ENCODE results near the gene KCNN1. TPM values are rescaled to one million over a fixed set of nuclear protein-coding genes. Genes with fewer than 3 reads are reported as not detected.
"Not testable (repeated sequence)": the region's sequence is repeated elsewhere in the genome, so short reads cannot be mapped to it uniquely, and the experiment has no call there.

KCNN1 gene
- total and polyA plus RNA-seq, 8 donors: 0.23 to 0.46 TPM; not detected in 6

GRCh38 chr19:18002347-18002850, 35.5 kb downstream of the KCNN1 start:
- peaks cover 29 to 55% (median 39%) of the 10 kb centered on the region in 4 donors for H3K4me1 ChIP-seq
- peak overlapping the region; percentile 77 to 85 (median 82) for H3K4me3 ChIP-seq
- intact Hi-C loops (cut with DNase I; ENCODE audit: low total_unique reads): no loop called here
- no peaks in the 10 kb centered on the region for H3K27me3 ChIP-seq
- H3K36me3 ChIP-seq: peaks cover 0 to 15% (median 10%) of the 10 kb centered on the region in 4 donors
- H3K27ac ChIP-seq: peak overlapping the region in 4 of 5 donors; percentile 92 to 94 (median 93)
- peak in 1 of 2 donors; percentile 26 for DNase-seq
- 73 to 87% (median 81%) methylated on average over 25 to 27 of the region's 27 CpGs for WGBS, 5 donors
- H3K9me3 ChIP-seq: no peaks in the 10 kb centered on the region
- no peak for TF ChIP-seq POLR2A (IDR thresholded peaks at IDR 0.05)
- TF ChIP-seq, protein P1, sequence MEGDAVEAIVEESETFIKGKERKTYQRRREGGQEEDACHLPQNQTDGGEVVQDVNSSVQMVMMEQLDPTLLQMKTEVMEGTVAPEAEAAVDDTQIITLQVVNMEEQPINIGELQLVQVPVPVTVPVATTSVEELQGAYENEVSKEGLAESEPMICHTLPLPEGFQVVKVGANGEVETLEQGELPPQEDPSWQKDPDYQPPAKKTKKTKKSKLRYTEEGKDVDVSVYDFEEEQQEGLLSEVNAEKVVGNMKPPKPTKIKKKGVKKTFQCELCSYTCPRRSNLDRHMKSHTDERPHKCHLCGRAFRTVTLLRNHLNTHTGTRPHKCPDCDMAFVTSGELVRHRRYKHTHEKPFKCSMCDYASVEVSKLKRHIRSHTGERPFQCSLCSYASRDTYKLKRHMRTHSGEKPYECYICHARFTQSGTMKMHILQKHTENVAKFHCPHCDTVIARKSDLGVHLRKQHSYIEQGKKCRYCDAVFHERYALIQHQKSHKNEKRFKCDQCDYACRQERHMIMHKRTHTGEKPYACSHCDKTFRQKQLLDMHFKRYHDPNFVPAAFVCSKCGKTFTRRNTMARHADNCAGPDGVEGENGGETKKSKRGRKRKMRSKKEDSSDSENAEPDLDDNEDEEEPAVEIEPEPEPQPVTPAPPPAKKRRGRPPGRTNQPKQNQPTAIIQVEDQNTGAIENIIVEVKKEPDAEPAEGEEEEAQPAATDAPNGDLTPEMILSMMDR (IDR thresholded peaks at IDR 0.05): no peak
- no peak for TF ChIP-seq POLR2AphosphoS5 (IDR thresholded peaks at IDR 0.05)
- TF ChIP-seq EP300 (IDR thresholded peaks at IDR 0.05): no peak

DNA sequence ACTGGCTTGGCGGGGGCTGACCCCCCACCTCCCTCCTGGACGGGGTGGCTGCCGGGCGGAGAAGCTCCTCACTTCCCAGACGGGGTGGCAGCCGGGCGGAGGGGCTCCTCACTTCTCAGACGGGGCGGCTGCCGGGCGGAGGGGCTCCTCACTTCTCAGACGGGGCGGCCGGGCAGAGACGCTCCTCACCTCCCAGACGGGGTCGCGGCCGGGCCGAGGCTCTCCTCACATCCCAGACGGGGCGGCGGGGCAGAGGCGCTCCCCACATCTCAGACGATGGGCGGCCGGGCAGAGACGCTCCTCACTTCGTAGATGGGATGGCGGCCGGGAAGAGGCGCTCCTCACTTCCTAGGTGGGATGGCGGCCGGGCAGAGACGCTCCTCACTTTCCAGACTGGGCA, 38.8 kb downstream of the KCNN1 start:
- not testable (repeated sequence) for H3K9me3 ChIP-seq, H3K27ac ChIP-seq, H3K27me3 ChIP-seq, DNase-seq, H3K4me3 ChIP-seq
- Histone ChIP-seq H3K36me3 (peaks cover 25 to 39% (median 32%) of the 10 kb centered on the region in 4 donors), H3K4me1 (peaks cover 38 to 68% (median 57%) of the 10 kb centered on the region in 4 donors)
- 97 to 98% (median 97%) methylated on average over 19 to 34 of the region's 35 CpGs; no CpG with 5 or more reads in 1 of the 5 donors for WGBS, 5 donors
- intact Hi-C loops (cut with DNase I; ENCODE audit: low total_unique reads): loop anchor here (2.0 kb wide), 1 partner anchor 53 kb away; no protein-coding TSS in a partner anchor

DNA sequence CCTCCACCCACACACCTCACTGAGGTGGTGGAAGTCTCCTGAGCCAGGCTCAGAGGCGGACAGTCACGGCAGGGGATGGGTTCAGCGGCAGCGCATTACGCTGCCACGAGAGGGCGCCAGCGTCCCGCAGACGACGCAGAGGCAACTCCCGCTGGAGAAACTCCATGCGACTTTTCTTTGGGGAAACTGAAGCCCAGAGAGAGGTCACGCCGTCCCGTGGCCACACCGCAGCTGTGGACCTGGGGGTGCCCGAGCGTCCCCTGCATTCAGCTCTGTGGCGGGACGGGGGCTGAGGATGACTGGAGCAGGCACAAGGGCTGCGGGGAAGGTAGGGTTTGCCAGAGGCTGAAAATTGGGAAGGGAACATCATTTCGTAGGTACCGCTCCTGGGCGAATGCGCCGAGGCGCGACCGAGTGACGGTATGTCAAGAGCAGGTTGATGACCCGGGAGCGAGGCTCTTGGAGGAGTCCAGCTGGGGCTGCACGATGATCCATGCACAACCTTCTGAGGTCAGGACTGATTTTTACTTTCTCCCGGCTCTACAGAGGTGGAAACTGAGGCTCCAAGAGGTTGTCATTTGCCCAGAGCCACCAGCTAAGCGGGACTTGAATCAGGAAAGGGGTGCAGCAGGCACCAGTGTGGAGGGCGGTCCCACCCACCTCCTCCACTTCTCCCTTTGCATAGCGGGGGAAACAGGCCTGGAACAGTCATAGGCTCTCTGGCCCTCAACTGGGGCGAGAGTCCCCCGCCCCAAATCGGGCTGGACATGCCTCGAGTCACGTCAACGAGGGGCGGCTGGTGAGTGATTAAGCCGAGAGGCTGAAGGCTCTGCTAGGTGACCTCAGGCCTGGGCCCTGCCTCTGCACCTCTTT, 40.4 kb downstream of the KCNN1 start:
- intact Hi-C loops (cut with DNase I; ENCODE audit: low total_unique reads): loop anchor here (2.0 kb wide), 1 partner anchor 52 kb away; no protein-coding TSS in a partner anchor
- peak; percentile 87 to 94 for DNase-seq
- H3K27me3 ChIP-seq: no peaks in the 10 kb centered on the region
- no peaks in the 10 kb centered on the region for H3K9me3 ChIP-seq
- H3K27ac ChIP-seq: peak overlapping the region; percentile 77 to 88 (median 85)
- H3K4me1 ChIP-seq: peaks cover 30 to 67% (median 46%) of the 10 kb centered on the region in 4 donors
- WGBS, 5 donors: 2 to 6% (median 2%) methylated on average over 31 to 46 of the region's 46 CpGs
- TF ChIP-seq POLR2AphosphoS5 (IDR thresholded peaks at IDR 0.05) (peak; percentile 20 to 77 (median 30)), POLR2A (IDR thresholded peaks at IDR 0.05) (peak in 1 of 4 donors; percentile 19), EP300 (IDR thresholded peaks at IDR 0.05) (no peak)
- TF ChIP-seq, protein P1 (IDR thresholded peaks at IDR 0.05): peak in 6 of 7 experiments; percentile 83 to 98 (median 97)
- peaks cover 35 to 55% (median 48%) of the 10 kb centered on the region in 4 donors for H3K36me3 ChIP-seq
- peak overlapping the region; percentile 52 to 66 (median 60) for H3K4me3 ChIP-seq

DNA sequence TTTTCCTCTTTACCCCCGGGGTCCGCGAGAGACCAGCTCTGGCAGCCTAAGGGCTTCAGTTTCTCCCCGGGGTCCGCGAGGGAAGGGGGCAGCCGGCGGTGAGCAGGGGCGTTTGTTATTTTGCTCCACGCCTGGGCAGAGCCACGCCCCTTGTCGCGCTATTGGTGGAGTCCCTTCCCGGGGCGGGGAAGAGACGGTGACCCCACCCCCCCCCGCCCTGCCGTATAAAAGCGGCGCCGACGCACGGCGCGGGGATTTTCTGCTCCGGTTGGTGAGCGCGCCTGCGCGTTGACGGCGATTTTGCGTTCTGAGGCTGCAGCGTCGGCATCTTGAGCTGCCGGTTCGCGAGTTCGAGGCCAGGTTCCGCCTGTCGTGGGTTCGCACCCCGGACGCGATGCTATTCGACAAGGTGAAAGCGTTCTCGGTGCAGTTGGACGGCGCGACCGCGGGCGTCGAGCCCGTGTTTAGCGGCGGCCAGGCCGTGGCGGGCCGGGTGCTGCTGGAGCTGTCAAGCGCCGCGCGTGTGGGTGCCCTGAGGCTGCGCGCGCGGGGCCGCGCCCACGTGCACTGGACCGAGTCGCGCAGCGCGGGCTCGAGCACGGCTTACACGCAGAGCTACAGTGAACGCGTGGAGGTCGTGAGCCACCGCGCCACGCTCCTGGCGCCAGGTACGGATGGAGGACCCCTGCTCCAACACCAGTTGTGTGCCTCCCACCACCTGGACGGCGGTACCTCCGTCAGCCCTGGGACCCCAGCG, 41.2 kb downstream of the KCNN1 start, which contains the start of gene ARRDC2:
TSS of gene ARRDC2 (plus strand) at position 254 of the 757 bp plus-strand sequence. CDS start at position 395, 141 bp downstream.
- TF ChIP-seq EP300 (IDR thresholded peaks at IDR 0.05) (no peak), POLR2AphosphoS5 (IDR thresholded peaks at IDR 0.05) (peak; percentile 60 to 82 (median 81)), POLR2A (IDR thresholded peaks at IDR 0.05) (no peak)
- TF ChIP-seq, protein P1 (IDR thresholded peaks at IDR 0.05): no peak
- Histone ChIP-seq H3K27ac (peak within 1 kb of the TSS; percentile 77 to 88 (median 85)), H3K4me3 (peak within 1 kb of the TSS; percentile 52 to 66 (median 60)), H3K27me3 (no peaks in the 10 kb centered on the region), H3K36me3 (peaks cover 43 to 63% (median 56%) of the 10 kb centered on the region in 4 donors), H3K4me1 (peaks cover 24 to 63% (median 39%) of the 10 kb centered on the region in 4 donors), H3K9me3 (no peaks in the 10 kb centered on the region)
- DNase-seq: peak; percentile 90 to 97
- WGBS, 5 donors: 8 to 22% (median 18%) methylated on average over 50 to 92 of the region's 92 CpGs
- intact Hi-C loops (cut with DNase I; ENCODE audit: low total_unique reads): loop anchor here (2.0 kb wide), 1 partner anchor 51 kb away; no protein-coding TSS in a partner anchor
